ENCODE data around the gene SLC4A8.
A peak's percentile ranks its signal among the peaks of the same experiment; 100 is the strongest.

The SLC4A8 gene

GRCh38 chr12:51525518-51525917 lies 100.9 kb downstream of the SLC4A8 start:
- Mint-ChIP-seq H3K9me3 (no peaks in the 10 kb centered on the region), H3K27ac (no peak overlapping the region), H3K36me3 (no peaks in the 10 kb centered on the region)

GRCh38 chr12:51527966-51528365 lies 103.3 kb downstream of the SLC4A8 start:
- Mint-ChIP-seq H3K36me3 (no peaks in the 10 kb centered on the region), H3K9me3 (no peaks in the 10 kb centered on the region), H3K4me1 (peaks cover 6% of the 10 kb centered on the region), H3K4me3 (no peak overlapping the region), H3K27me3 (peaks cover 18% of the 10 kb centered on the region), H3K27ac (no peak overlapping the region)
- ATAC-seq (ENCODE audit: low read depth) (no peak), DNase-seq (ENCODE audit: low spot score in 2 of 2) (no peak)

More at GRCh38 chr12:51525518-51525917, 100.9 kb downstream of the SLC4A8 start:
- no peak for ATAC-seq (ENCODE audit: low read depth)
- DNase-seq (ENCODE audit: low spot score in 2 of 2), result no peak
- no peaks in the 10 kb centered on the region for H3K4me1 Mint-ChIP-seq
- H3K27me3 Mint-ChIP-seq, result peaks cover 9% of the 10 kb centered on the region
- no peak overlapping the region for H3K4me3 Mint-ChIP-seq

- Mint-ChIP-seq H3K4me3 (no peak overlapping the region), H3K4me1 (peaks cover 6% of the 10 kb centered on the region), H3K36me3 (no peaks in the 10 kb centered on the region), H3K27ac (no peak overlapping the region), H3K27me3 (peaks cover 18% of the 10 kb centered on the region), H3K9me3 (no peaks in the 10 kb centered on the region)
- DNase-seq (ENCODE audit: low spot score in 2 of 2) (no peak), ATAC-seq (ENCODE audit: low read depth) (no peak)
Measured at GRCh38 chr12:51528852-51529650, 104.4 kb downstream of the SLC4A8 start.

GRCh38 chr12:51529651-51529970 lies 105.0 kb downstream of the SLC4A8 start:
- Mint-ChIP-seq H3K4me1 (peaks cover 6% of the 10 kb centered on the region), H3K27ac (no peak overlapping the region), H3K9me3 (no peaks in the 10 kb centered on the region), H3K36me3 (no peaks in the 10 kb centered on the region), H3K27me3 (peaks cover 20% of the 10 kb centered on the region), H3K4me3 (no peak overlapping the region)
- ATAC-seq (ENCODE audit: low read depth), result no peak
- DNase-seq (ENCODE audit: low spot score in 2 of 2), result no peak

GRCh38 chr12:51530208-51530607 lies 105.6 kb downstream of the SLC4A8 start:
- ATAC-seq (ENCODE audit: low read depth) (no peak), DNase-seq (ENCODE audit: low spot score in 2 of 2) (no peak)
- H3K4me3 Mint-ChIP-seq, result no peak overlapping the region
- no peaks in the 10 kb centered on the region for H3K36me3 Mint-ChIP-seq
- no peak overlapping the region for H3K27ac Mint-ChIP-seq
- peaks cover 6% of the 10 kb centered on the region for H3K4me1 Mint-ChIP-seq
- no peaks in the 10 kb centered on the region for H3K9me3 Mint-ChIP-seq
- peaks cover 22% of the 10 kb centered on the region for H3K27me3 Mint-ChIP-seq

- ATAC-seq (ENCODE audit: low read depth), result no peak
- H3K27me3 Mint-ChIP-seq, result peaks cover 24% of the 10 kb centered on the region
- no peak overlapping the region for H3K27ac Mint-ChIP-seq
Measured at GRCh38 chr12:51531284-51531977, 106.8 kb downstream of the SLC4A8 start.

GRCh38 chr12:51531978-51532497 lies 107.4 kb downstream of the SLC4A8 start:
- H3K27ac Mint-ChIP-seq, result no peak overlapping the region
- peaks cover 6% of the 10 kb centered on the region for H3K4me1 Mint-ChIP-seq
- no peak overlapping the region for H3K4me3 Mint-ChIP-seq
- ATAC-seq (ENCODE audit: low read depth), result peak; percentile 97
- H3K27me3 Mint-ChIP-seq, result peaks cover 24% of the 10 kb centered on the region
- peak; percentile 77 for DNase-seq (ENCODE audit: low spot score in 2 of 2)
- no peaks in the 10 kb centered on the region for H3K36me3 Mint-ChIP-seq
- no peaks in the 10 kb centered on the region for H3K9me3 Mint-ChIP-seq

More at GRCh38 chr12:51531284-51531977, 106.8 kb downstream of the SLC4A8 start:
- Mint-ChIP-seq H3K36me3 (no peaks in the 10 kb centered on the region), H3K4me3 (no peak overlapping the region), H3K4me1 (peaks cover 6% of the 10 kb centered on the region), H3K9me3 (no peaks in the 10 kb centered on the region)
- no peak for DNase-seq (ENCODE audit: low spot score in 2 of 2)

- Mint-ChIP-seq H3K36me3 (no peaks in the 10 kb centered on the region), H3K27ac (no peak overlapping the region), H3K27me3 (peaks cover 24% of the 10 kb centered on the region), H3K4me1 (peaks cover 6% of the 10 kb centered on the region), H3K4me3 (no peak overlapping the region), H3K9me3 (no peaks in the 10 kb centered on the region)
- DNase-seq (ENCODE audit: low spot score in 2 of 2) (no peak), ATAC-seq (ENCODE audit: low read depth) (no peak)
Measured at GRCh38 chr12:51533799-51534198, 109.2 kb downstream of the SLC4A8 start.

GRCh38 chr12:51534216-51535074 lies 109.8 kb downstream of the SLC4A8 start:
- no peak overlapping the region for H3K4me3 Mint-ChIP-seq
- no peaks in the 10 kb centered on the region for H3K36me3 Mint-ChIP-seq
- H3K9me3 Mint-ChIP-seq, result no peaks in the 10 kb centered on the region
- DNase-seq (ENCODE audit: low spot score in 2 of 2) (no peak), ATAC-seq (ENCODE audit: low read depth) (no peak)
- peaks cover 21% of the 10 kb centered on the region for H3K27me3 Mint-ChIP-seq
- peaks cover 6% of the 10 kb centered on the region for H3K4me1 Mint-ChIP-seq
- H3K27ac Mint-ChIP-seq, result no peak overlapping the region

GRCh38 chr12:51536159-51536558 lies 111.5 kb downstream of the SLC4A8 start:
- DNase-seq (ENCODE audit: low spot score in 2 of 2) (no peak), ATAC-seq (ENCODE audit: low read depth) (no peak)
- no peaks in the 10 kb centered on the region for H3K9me3 Mint-ChIP-seq
- no peak overlapping the region for H3K4me3 Mint-ChIP-seq
- peaks cover 14% of the 10 kb centered on the region for H3K27me3 Mint-ChIP-seq
- H3K36me3 Mint-ChIP-seq, result no peaks in the 10 kb centered on the region
- H3K27ac Mint-ChIP-seq, result no peak overlapping the region
- H3K4me1 Mint-ChIP-seq, result peaks cover 6% of the 10 kb centered on the region

- no peaks in the 10 kb centered on the region for H3K9me3 Mint-ChIP-seq
- no peak overlapping the region for H3K27ac Mint-ChIP-seq
- ATAC-seq (ENCODE audit: low read depth) (no peak), DNase-seq (ENCODE audit: low spot score in 2 of 2) (no peak)
- H3K36me3 Mint-ChIP-seq, result no peaks in the 10 kb centered on the region
- H3K27me3 Mint-ChIP-seq, result peaks cover 10% of the 10 kb centered on the region
- no peak overlapping the region for H3K4me3 Mint-ChIP-seq
- H3K4me1 Mint-ChIP-seq, result no peaks in the 10 kb centered on the region
Measured at GRCh38 chr12:51538149-51538548, 113.5 kb downstream of the SLC4A8 start.

- peaks cover 10% of the 10 kb centered on the region for H3K27me3 Mint-ChIP-seq
- no peaks in the 10 kb centered on the region for H3K36me3 Mint-ChIP-seq
- no peak overlapping the region for H3K27ac Mint-ChIP-seq
- DNase-seq (ENCODE audit: low spot score in 2 of 2), result no peak
- H3K4me1 Mint-ChIP-seq, result no peaks in the 10 kb centered on the region
- H3K9me3 Mint-ChIP-seq, result no peaks in the 10 kb centered on the region
- no peak for ATAC-seq (ENCODE audit: low read depth)
- no peak overlapping the region for H3K4me3 Mint-ChIP-seq
Measured at GRCh38 chr12:51538599-51538998, 114.0 kb downstream of the SLC4A8 start.

GRCh38 chr12:51540996-51541395 lies 116.4 kb downstream of the SLC4A8 start:
- DNase-seq (ENCODE audit: low spot score in 2 of 2) (no peak), ATAC-seq (ENCODE audit: low read depth) (no peak)
- Mint-ChIP-seq H3K27ac (no peak overlapping the region), H3K4me3 (no peak overlapping the region), H3K27me3 (peaks cover 13% of the 10 kb centered on the region), H3K9me3 (peaks cover 3% of the 10 kb centered on the region), H3K4me1 (no peaks in the 10 kb centered on the region), H3K36me3 (peaks cover 4% of the 10 kb centered on the region)

- peaks cover 4% of the 10 kb centered on the region for H3K36me3 Mint-ChIP-seq
- H3K4me3 Mint-ChIP-seq, result no peak overlapping the region
- H3K4me1 Mint-ChIP-seq, result peaks cover 14% of the 10 kb centered on the region
- H3K27ac Mint-ChIP-seq, result no peak overlapping the region
- ATAC-seq (ENCODE audit: low read depth) (no peak), DNase-seq (ENCODE audit: low spot score in 2 of 2) (no peak)
- H3K27me3 Mint-ChIP-seq, result peaks cover 21% of the 10 kb centered on the region
- peaks cover 3% of the 10 kb centered on the region for H3K9me3 Mint-ChIP-seq
Measured at GRCh38 chr12:51546097-51546496, 121.5 kb downstream of the SLC4A8 start.
